ENCODE measurements around the gene USP15. TPM values are rescaled to one million over a fixed set of nuclear protein-coding genes. Genes with fewer than 3 reads are reported as not detected.
A peak's percentile ranks its signal among the peaks of the same experiment; 100 is the strongest.

The USP15 gene
- total and polyA plus RNA-seq, 2 donors from 2014 or later: 31.7 to 62.8 TPM

- Histone ChIP-seq H3K9me3 (ENCODE audit: control insufficient read depth in 2 of 3, insufficient read depth in 1 of 3, low read length in 3 of 3) (no peaks in the 10 kb centered on the region), H3K27ac (ENCODE audit: low read depth in 2 of 2, low read length in 2 of 2) (no peak overlapping the region), H3K27me3 (ENCODE audit: control insufficient read depth, insufficient read depth, low read length) (no peaks in the 10 kb centered on the region), H3K36me3 (ENCODE audit: control insufficient read depth in 2 of 3, insufficient read depth in 3 of 3, low read length in 3 of 3) (peaks cover 2 to 13% (median 4%) of the 10 kb centered on the region in 3 donors), H3K9ac (ENCODE audit: low read length in 3 of 3) (no peak overlapping the region), H3K4me1 (ENCODE audit: control insufficient read depth in 2 of 3, insufficient read depth in 2 of 3, low read depth in 1 of 3, low read length in 3 of 3) (no peaks in the 10 kb centered on the region), H3K4me3 (ENCODE audit: low read length in 3 of 3) (no peak overlapping the region)
- intact Hi-C loops (cut with DNase I): no loop called here
- no peak for TF ChIP-seq CTCF (IDR thresholded peaks at IDR 0.05; ENCODE audit: borderline replicate concordance, extremely low read depth, insufficient read depth)
- DNase-seq (no peak), FAIRE-seq (no peak)
Measured at GRCh38 chr12:62320054-62320453, 59.9 kb downstream of the USP15 start.

GRCh38 chr12:62323386-62323785, 63.2 kb downstream of the USP15 start:
- no peaks in the 10 kb centered on the region for H3K4me1 ChIP-seq (ENCODE audit: control insufficient read depth in 2 of 3, insufficient read depth in 2 of 3, low read depth in 1 of 3, low read length in 3 of 3)
- no peak overlapping the region for H3K27ac ChIP-seq (ENCODE audit: low read depth in 2 of 2, low read length in 2 of 2)
- TF ChIP-seq CTCF (IDR thresholded peaks at IDR 0.05; ENCODE audit: borderline replicate concordance, extremely low read depth, insufficient read depth): no peak
- intact Hi-C loops (cut with DNase I): no loop called here
- H3K9ac ChIP-seq (ENCODE audit: low read length in 3 of 3): no peak overlapping the region
- no peaks in the 10 kb centered on the region for H3K27me3 ChIP-seq (ENCODE audit: control insufficient read depth, insufficient read depth, low read length)
- FAIRE-seq: no peak
- no peaks in the 10 kb centered on the region for H3K9me3 ChIP-seq (ENCODE audit: control insufficient read depth in 2 of 3, insufficient read depth in 1 of 3, low read length in 3 of 3)
- no peak for DNase-seq
- no peak overlapping the region for H3K4me3 ChIP-seq (ENCODE audit: low read length in 3 of 3)
- H3K36me3 ChIP-seq (ENCODE audit: control insufficient read depth in 2 of 3, insufficient read depth in 3 of 3, low read length in 3 of 3): peaks cover 4 to 13% (median 5%) of the 10 kb centered on the region in 3 donors

GRCh38 chr12:62328296-62328921, 68.2 kb downstream of the USP15 start:
- FAIRE-seq: no peak
- Histone ChIP-seq H3K36me3 (ENCODE audit: control insufficient read depth in 2 of 3, insufficient read depth in 3 of 3, low read length in 3 of 3) (peaks cover 0 to 2% (median 0%) of the 10 kb centered on the region in 3 donors), H3K27ac (ENCODE audit: low read depth in 2 of 2, low read length in 2 of 2) (no peak overlapping the region), H3K27me3 (ENCODE audit: control insufficient read depth, insufficient read depth, low read length) (no peaks in the 10 kb centered on the region), H3K4me1 (ENCODE audit: control insufficient read depth in 2 of 3, insufficient read depth in 2 of 3, low read depth in 1 of 3, low read length in 3 of 3) (no peaks in the 10 kb centered on the region), H3K4me3 (ENCODE audit: low read length in 3 of 3) (no peak overlapping the region), H3K9me3 (ENCODE audit: control insufficient read depth in 2 of 3, insufficient read depth in 1 of 3, low read length in 3 of 3) (no peaks in the 10 kb centered on the region), H3K9ac (ENCODE audit: low read length in 3 of 3) (no peak overlapping the region)
- TF ChIP-seq CTCF (IDR thresholded peaks at IDR 0.05; ENCODE audit: borderline replicate concordance, extremely low read depth, insufficient read depth): no peak
- DNase-seq: peak in 2 of 5 donors; percentile 3 to 13
- intact Hi-C loops (cut with DNase I): no loop called here

GRCh38 chr12:62331306-62331705, 71.1 kb downstream of the USP15 start:
- no peak overlapping the region for H3K27ac ChIP-seq (ENCODE audit: low read depth in 2 of 2, low read length in 2 of 2)
- DNase-seq (no peak), FAIRE-seq (no peak)
- no peak overlapping the region for H3K4me3 ChIP-seq (ENCODE audit: low read length in 3 of 3)
- H3K36me3 ChIP-seq (ENCODE audit: control insufficient read depth in 2 of 3, insufficient read depth in 3 of 3, low read length in 3 of 3): no peaks in the 10 kb centered on the region
- intact Hi-C loops (cut with DNase I): no loop called here
- no peaks in the 10 kb centered on the region for H3K27me3 ChIP-seq (ENCODE audit: control insufficient read depth, insufficient read depth, low read length)
- no peaks in the 10 kb centered on the region for H3K4me1 ChIP-seq (ENCODE audit: control insufficient read depth in 2 of 3, insufficient read depth in 2 of 3, low read depth in 1 of 3, low read length in 3 of 3)
- no peaks in the 10 kb centered on the region for H3K9me3 ChIP-seq (ENCODE audit: control insufficient read depth in 2 of 3, insufficient read depth in 1 of 3, low read length in 3 of 3)
- no peak overlapping the region for H3K9ac ChIP-seq (ENCODE audit: low read length in 3 of 3)
- TF ChIP-seq CTCF (IDR thresholded peaks at IDR 0.05; ENCODE audit: borderline replicate concordance, extremely low read depth, insufficient read depth): no peak
